ENCODE data around the gene RBM27.
"Not testable (repeated sequence)": the region's sequence is repeated elsewhere in the genome, so short reads cannot be mapped to it uniquely, and the experiment has no call there.

The RBM27 gene

DNA sequence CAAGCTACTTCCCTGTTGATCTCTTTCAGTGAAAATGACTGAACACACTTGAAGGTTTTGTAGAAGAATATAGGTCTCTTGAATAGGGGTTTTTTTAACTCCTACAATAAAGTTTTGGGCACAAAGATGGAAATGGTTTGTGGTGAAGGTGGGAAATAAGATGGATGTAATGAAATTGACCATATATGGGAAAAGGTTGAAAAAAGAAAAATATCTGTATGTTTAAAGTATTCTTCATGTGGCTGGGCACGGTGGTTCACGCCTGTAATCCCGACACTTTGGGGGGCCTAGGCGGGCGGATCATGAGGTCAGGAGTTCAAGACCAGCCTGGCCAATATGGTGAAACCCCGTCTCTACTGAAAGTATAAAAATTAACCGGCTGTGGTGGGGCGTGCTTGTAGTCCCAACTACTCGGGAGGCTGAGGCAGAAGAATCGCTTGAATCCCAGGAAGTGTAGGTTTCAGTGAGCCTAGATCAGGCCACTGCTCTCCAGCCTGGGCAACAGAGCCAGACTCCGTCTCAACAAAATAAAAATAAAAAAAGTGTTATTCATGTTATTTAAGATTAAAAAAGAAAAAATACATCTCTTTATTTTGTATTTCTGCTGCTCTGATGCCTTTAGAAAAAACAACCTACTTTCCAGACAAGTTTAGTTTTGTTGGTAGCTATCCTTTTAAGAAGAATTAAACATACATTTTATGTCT lies 2.2 kb downstream of the RBM27 start:
- DNase-seq (ENCODE audit: low spot score), result no peak

DNA sequence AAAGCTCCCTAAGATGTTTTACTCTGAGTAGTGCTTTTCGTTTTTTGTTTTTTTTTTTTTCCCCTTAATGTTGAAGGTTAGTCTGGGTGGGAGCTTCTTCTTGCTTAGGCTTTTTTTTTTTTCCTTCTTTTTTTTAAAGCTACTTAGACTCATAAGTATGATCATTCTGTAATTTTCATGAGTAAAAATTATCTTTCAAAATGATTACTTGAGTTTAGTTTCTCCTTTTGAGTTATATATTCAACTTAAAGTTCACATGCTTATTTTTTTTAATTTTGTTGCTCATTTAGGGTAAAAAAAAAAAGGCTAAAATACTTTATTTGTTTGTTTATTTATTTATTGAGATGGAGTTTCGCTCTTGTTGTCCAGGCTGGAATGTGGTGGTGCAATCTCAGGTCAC lies 2.9 kb downstream of the RBM27 start:
- DNase-seq (ENCODE audit: low spot score), result no peak

DNA sequence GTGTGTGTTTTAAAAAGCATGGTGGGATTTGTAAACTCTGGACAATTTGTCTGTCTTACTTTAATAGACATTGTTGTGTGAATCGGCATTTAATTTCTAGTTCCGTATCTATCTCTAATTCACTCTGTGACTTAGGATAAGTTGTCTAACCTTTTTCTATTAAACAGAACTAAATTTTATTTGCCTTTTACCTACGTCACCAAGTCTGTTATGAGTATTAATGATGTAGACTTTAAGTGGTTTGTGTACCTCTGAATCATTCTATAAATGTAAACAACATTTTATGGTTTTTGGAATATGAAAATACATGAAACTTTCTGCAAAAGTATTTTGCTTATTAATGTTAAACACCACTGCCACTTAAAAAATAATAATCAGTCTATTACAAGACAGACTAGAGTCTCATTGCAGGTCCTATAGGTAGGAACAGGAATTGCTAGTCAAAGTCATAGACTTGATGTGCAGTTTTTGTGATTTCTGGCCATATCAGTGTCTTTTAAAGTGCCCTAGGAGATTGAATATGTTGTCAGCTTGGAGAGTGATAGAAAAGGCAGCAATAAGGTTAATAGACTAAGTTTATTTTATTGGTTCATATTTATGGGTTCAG lies 5.6 kb downstream of the RBM27 start:
- DNase-seq (ENCODE audit: low spot score), result no peak

DNA sequence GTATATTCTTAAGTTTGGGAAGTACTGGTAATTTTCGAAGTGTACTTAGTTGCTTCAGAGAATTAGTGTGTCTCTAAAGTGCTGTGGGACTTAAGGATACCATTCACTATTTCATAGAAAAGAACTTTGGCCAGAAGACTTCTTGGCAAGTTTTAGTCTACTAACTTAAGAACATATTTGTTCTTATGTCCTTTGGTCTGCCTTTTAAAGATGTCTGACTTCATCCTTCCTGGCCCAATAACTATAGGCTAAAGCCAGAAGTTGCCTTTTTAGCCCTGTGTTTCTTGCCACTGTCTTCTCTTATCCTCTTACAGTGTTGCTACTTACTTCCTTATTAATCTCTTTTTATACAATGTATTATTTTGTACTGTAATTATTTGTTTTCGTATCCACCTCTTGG lies 6.3 kb downstream of the RBM27 start:
- no peak for DNase-seq (ENCODE audit: low spot score)

DNA sequence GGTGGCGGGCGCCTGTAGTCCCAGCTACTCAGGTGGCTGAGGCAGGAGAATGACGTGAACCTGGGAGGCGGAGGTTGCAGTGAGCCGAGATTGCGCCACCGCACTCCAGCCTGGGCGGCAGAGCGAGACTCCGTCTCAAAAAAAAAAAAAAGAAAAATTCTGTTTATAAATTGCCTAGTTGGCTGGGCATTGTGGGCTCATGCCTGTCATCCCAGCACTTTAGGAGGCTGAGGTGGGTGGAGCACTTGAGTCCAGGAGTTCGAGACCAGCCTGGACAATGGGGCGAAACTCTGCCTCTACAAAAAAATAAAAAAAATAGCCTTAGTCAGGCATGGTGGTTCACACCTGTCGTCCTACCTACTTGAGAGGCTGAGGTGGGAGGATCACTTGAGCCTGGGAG lies 7.4 kb downstream of the RBM27 start:
- DNase-seq (ENCODE audit: low spot score), result not testable (repeated sequence)

DNA sequence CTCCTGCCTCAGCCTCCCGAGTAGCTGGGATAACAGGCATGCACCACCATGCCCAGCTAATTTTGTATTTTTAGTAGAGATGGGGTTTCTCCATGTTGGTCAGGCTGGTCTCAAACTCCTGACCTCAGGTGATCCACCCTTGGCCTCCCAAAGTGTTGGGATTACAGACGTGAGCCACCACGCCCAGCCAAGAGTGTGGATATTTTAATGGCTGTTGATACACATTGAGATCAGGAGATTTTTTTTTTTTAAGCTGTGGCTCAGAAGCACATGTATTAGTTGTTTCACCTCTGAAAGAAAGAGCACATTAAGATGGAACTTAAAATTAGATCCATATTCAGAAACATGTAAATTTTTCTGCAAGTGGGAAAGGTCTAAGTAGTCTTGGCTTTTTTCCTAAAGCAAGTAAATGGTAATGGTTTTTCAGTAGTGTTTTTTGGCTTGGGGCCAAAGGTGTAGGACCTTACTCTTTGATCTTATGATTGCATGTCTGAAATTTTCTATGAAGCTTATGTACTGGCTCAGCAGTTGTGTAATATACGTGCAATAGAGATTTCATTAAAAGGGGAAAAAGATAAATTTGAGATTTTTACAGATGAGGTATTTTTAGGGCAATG lies 9.9 kb downstream of the RBM27 start:
- DNase-seq (ENCODE audit: low spot score), result no peak

DNA sequence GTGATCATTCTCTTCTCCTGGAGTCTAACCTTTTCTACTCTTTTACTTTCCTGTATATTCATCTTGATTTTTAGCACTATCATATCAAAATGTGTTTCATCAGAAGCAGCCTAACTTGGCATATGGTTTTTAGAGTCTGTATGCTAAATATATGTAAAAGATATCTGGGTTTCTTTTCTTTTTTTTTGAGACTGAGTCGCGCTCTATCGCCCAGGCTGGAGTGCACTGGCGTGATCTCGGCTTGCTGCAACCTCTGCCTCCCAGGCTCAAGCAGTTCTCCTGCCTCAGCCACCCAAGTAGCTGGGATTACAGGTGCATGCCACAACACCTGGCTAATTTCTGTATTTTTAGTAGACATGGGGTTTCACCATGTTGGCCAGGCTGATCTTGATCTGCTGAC lies 11.5 kb downstream of the RBM27 start:
- not testable (repeated sequence) for DNase-seq (ENCODE audit: low spot score)

DNA sequence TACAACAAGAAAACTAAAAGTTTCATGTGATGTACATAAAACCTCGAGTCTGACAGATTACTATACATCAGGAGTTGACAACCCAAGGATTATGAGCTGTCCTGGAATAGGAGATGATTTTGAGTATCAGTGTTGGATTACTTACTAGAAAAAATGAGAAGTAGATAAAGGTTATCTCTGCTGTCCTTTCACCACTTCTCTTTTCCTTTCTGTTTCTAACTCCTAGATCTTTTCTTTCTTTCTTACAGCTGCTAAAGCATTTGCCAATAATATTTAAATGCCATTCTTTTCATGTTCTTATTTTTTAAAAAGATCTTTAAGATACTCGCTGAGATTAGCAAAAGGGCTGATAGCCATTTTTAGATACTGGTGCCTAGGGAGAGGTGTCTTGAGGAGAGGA lies 14.8 kb downstream of the RBM27 start:
- no peak for DNase-seq (ENCODE audit: low spot score)

DNA sequence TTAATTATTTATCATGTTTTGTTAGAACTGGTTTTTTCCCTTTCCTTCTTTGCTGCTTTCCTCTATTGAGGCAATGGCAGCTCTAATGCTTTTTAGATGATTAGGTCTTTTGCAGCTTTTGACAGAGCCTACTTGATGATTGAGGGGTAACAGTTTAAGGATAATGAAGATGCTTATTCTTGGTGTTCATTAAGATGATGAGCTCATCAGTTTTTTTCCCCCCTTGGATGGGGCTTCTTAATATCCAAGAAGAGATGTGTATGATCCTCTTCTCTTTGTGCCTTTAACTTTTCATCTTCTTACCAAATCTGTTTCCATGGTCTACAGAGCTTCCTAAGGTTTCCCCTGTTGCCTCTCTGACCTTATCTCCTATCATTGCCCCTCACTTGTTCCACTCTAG lies 15.8 kb downstream of the RBM27 start:
- no peak for DNase-seq (ENCODE audit: low spot score)

DNA sequence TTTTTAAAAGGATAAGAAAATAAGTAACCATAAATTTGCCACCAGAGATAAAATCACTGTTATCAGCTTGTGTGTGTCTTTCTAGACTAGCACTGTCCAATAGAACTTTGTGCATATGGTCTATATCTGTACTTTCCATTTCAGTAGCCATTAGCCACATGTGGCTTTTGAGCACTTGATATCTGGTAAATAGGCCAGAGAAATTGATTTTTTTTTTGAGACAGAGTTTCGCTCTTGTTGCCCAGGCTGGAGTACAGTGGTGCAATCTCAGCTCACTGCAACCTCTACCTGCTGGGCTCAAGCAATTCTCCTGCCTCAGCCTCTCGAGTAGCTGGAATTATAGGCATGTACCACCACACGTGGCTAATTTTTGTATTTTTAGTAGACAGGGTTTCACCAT lies 17.8 kb downstream of the RBM27 start:
- DNase-seq (ENCODE audit: low spot score), result no peak

DNA sequence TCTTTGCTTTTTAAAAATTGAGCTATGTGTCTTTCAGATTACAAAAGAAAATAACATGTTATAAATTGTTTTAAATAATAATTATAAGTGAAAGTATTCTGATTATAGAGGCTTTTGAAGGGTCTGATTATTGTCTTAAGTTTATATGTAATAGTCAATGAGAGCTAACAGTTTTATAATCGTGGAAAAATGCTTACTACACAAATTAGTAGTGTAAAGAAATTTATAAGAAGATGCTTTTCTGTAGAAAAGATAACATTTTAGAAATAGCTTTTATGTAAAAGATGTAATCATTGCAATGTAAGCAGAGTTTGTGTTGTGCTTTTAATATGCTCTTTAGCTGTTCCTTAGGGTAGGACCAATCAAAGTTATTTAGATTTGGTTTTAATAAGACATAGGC lies 18.6 kb downstream of the RBM27 start:
- DNase-seq (ENCODE audit: low spot score), result no peak

DNA sequence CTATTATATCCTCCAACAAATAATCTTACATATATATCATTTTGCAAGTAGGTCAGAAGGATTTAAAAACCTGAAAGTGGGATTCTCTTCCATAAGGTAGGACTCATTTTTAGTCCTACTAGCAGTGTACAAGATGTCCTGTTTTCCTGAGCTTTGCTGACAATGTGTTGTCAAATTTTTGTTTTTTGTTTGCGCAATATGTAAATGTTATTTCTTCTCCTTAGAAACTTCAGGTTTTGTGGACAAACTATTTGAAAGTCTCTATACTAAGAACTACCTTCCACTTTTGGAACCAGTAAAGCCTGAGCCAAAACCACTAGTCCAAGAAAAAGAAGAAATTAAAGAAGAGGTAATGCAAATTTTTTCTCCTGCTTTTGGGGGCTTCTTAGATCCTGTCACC lies 19.8 kb downstream of the RBM27 start:
- no peak for DNase-seq (ENCODE audit: low spot score)

DNA sequence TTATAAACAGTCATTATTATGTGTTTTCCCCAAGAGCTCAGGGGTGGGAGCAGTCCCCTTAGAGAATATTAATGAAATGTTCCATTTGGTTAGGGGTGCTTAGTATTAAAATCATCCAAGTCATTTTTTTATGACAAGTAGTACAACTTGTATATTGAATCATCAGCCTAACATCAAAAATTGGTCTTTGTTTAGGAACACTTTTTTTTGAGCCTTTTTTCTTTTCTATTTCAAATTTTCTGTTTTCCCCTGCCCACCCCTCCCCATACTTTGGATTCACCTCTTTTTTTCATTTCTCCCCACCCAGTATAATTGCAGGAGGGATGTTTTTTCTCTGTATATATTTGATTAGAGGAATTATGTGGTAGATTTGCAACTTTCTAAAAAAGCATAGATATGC lies 25.8 kb downstream of the RBM27 start:
- no peak for DNase-seq (ENCODE audit: low spot score)

DNA sequence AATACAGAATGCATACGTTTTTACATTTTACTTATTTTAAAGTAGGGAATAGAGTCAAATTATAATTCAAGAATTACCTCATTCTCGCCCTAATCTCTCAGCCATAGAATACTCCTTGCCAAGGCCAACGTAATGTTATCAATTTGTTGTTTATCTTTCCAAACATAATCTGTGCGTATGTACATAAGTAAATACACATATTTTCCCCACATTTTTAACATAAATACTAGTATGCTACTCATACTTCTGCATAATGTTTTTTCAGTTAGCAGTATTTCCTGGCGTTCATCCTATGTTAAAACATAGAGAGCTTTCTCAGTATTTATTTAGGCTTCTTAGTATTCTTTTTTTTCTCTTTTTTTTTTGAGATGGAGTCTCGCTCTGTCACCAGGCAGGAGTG lies 28.8 kb downstream of the RBM27 start:
- no peak for DNase-seq (ENCODE audit: low spot score)

DNA sequence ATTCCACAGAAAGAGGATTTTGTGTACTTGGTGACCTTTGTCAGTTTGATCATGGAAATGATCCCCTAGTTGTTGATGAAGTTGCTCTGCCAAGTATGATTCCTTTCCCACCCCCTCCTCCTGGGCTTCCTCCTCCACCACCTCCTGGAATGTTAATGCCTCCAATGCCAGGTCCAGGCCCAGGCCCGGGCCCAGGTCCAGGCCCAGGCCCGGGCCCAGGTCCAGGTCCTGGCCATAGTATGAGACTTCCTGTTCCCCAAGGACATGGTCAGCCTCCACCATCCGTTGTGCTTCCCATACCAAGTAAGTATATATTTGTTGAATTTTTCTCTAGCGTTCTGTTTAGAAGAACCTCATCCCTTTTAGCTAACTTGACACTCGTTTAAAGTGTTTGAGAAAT lies 30.0 kb downstream of the RBM27 start:
- no peak for DNase-seq (ENCODE audit: low spot score)

DNA sequence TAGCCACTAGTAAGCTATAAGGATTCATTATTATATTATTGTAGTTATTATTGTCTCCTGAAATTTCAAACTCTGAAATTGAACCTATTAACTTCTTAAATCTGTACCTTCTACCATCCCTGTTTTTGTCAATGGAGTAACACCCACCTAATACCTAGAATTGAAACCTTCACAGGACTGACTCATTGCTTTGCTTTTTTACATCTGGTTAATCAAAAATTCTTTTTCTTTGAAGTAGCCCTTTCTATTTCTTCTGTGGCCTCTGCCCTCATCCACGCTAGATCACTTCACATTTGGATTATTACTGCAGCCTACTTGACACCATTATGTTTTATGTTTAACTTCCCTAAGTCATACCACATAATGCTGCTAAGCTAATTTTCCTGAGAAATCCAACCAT lies 35.6 kb downstream of the RBM27 start:
- DNase-seq (ENCODE audit: low spot score), result no peak

DNA sequence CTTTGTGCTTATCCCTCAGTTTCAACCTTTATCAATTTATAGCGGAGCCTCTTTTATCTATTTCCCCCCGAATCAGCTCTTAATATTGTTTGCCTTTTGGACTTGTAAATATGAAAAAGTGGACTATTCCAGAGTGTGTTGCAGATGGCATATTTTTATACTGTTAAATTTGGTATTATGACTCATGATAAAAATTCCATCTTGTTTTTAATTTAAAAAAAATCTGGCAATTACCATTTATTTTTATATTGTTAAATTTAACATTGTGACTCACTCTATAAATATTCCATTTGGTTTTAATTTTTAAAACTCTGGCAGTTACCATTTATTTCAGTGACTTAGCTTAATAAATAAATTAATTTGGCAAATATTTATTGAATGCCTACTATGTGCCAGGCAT lies 37.5 kb downstream of the RBM27 start:
- DNase-seq (ENCODE audit: low spot score), result no peak

DNA sequence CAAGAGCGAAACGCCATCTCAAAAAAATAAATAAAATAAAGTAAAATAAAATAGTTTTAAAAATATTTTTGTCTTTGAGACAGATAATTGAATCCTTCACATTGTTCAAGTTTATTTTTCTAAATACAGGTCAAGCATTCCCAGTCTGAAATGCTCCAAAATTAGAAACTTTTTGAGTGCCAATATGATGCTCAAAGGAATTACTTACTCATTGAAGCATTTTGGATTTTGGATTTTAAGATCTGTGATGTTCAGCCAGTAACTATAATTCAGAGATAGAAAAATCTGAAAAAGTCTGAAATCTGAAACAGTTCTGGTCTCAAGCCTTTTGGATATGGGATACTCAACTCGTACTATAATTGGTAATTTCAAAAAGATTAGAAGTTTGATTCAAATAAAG lies 39.8 kb downstream of the RBM27 start:
- DNase-seq (ENCODE audit: low spot score), result no peak

DNA sequence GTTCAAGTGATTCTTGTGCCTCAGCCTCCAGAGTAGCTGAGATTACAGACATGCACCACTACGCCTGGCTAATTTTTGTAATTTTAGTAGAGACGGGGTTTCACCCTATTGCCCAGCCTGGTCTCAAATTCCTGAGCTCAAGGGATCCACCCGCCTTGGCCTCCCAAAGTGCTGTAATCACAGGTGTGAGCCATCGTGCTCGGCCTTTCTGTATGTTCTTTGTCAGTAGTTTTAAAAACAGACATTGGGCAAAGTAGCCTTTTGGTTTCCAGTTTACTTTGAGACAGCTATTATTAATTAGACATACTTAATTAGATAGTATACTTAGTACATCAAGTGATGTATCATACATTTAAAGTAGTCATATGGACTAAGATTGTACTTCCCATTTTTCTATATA lies 45.2 kb downstream of the RBM27 start:
- no peak for DNase-seq (ENCODE audit: low spot score)

DNA sequence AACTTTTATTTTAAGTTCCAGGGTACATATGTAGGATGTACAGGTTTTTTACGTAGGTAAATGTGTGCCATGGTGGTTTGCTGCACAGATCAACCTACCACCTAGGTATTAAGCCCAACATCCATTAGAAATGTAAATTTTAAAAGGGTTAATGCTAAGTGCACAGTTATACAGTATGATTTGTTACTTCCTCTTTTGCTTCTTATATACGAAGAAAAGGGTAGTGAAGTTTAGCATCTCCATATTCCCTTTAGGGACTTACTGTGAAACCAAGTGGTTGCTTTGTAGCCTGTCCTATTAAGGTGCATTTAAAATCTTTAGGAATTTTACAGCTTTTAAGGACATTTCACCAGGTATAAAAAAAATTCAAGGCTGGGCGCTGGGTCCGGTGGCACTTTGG lies 46.4 kb downstream of the RBM27 start:
- DNase-seq (ENCODE audit: low spot score), result no peak
